Nephron (organoid): ENCODE data around the gene HOXA3.
A peak's percentile ranks its signal among the peaks of the same experiment; 100 is the strongest.

Experiments
- H3K27ac Mint-ChIP-seq, 3 experiments: 2 replicates each; pipeline ENCODE4 v1.8.0; 2020; ENCODE audit warnings: mixed read lengths in 3 of 3, mild to moderate bottlenecking in 2 of 3, moderate library complexity in 1 of 3
- H3K27me3 Mint-ChIP-seq: 2 replicates; pipeline ENCODE4 v1.8.0; 2021; ENCODE audit warnings: low read depth, mild to moderate bottlenecking, moderate library complexity, mixed read lengths
- H3K36me3 Mint-ChIP-seq: 2 replicates; pipeline ENCODE4 v1.8.0; 2020; ENCODE audit warnings: low read depth, mixed read lengths
- H3K4me1 Mint-ChIP-seq: 2 replicates; pipeline ENCODE4 v1.8.0; 2020; ENCODE audit warnings: mixed read lengths
- H3K4me3 Mint-ChIP-seq, 3 experiments: 2 replicates each; pipeline ENCODE4 v1.8.0; 2020; ENCODE audit warnings: mild to moderate bottlenecking in 3 of 3, mixed read lengths in 3 of 3, moderate library complexity in 2 of 3
- H3K9me3 Mint-ChIP-seq: 2 replicates; pipeline ENCODE4 v1.8.0; 2020; ENCODE audit warnings: mixed read lengths
- TF ChIP-seq, protein P1 (sequence below), 3 experiments: fragments of 200-600 bp; sonication (generic); IDR thresholded peaks; one replicate each; pipeline ENCODE4 v1.5.0; 2021; ENCODE audit warnings: antibody characterized with exemption in 3 of 3; ENCODE audit not compliant: unreplicated experiment in 3 of 3

HOXA3 gene

DNA sequence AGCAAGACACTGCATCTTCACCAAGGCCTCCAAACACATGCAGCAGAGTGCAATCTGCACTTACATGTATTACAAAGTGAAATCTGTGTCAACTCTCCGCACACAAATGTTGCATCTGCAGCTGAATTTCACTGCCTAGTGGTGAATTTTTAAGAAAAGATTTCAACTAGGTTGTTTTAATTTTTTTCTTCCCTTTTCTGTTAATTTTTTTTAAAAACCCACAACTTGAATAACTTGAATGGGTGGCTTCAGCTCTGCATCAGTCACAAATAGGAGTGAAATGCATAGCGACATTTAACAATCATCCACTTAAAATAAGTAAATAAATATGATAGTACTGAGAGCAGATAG, 41.6 kb upstream of the HOXA3 start:
- Mint-ChIP-seq H3K4me3 (peak overlapping the region in 2 of 3 experiments; percentile 56 to 57), H3K27me3 (peaks cover 100% of the 10 kb centered on the region), H3K4me1 (peaks cover 22% of the 10 kb centered on the region), H3K9me3 (no peaks in the 10 kb centered on the region), H3K36me3 (no peaks in the 10 kb centered on the region), H3K27ac (peak overlapping the region in 1 of 3 experiments; percentile 40)
- TF ChIP-seq, protein P1, sequence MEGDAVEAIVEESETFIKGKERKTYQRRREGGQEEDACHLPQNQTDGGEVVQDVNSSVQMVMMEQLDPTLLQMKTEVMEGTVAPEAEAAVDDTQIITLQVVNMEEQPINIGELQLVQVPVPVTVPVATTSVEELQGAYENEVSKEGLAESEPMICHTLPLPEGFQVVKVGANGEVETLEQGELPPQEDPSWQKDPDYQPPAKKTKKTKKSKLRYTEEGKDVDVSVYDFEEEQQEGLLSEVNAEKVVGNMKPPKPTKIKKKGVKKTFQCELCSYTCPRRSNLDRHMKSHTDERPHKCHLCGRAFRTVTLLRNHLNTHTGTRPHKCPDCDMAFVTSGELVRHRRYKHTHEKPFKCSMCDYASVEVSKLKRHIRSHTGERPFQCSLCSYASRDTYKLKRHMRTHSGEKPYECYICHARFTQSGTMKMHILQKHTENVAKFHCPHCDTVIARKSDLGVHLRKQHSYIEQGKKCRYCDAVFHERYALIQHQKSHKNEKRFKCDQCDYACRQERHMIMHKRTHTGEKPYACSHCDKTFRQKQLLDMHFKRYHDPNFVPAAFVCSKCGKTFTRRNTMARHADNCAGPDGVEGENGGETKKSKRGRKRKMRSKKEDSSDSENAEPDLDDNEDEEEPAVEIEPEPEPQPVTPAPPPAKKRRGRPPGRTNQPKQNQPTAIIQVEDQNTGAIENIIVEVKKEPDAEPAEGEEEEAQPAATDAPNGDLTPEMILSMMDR (IDR thresholded peaks at IDR 0.05; ENCODE audit: unreplicated experiment in 3 of 3) = no peak

DNA sequence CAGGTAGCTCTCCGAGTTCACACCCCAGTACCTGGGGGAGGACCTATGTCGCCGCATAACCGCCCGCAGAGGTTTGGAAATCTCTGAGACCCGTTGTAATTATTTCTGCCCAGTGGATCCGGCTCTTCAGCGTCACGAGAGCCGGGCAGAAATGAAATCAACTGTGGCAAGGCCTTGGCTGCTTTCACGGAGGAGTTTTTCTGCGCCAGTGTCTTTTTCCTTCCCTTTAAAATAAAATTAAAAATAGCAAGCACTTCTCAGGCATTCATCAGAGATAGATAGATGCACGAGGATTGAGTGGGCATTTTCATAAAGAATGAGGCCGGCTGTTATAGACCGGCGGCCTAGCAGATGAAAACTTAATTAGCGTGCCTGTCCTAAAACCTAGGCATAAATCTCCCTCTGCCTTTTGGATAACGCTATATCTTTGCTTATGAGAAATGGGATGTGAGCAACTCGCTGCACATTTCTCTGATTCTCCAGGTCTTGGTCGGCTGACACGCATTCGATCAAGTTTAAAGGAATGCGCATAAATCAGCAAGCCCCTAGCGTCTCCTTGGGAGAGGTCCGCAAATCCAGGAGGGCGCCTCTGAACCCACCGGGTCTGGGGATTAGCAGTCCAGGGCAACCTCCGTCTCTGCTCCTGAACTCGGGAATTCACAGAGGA, 41.1 kb upstream of the HOXA3 start:
- Mint-ChIP-seq H3K27me3 (peaks cover 100% of the 10 kb centered on the region), H3K4me1 (peaks cover 26% of the 10 kb centered on the region), H3K4me3 (peak overlapping the region; percentile 31 to 57 (median 56)), H3K9me3 (no peaks in the 10 kb centered on the region), H3K36me3 (no peaks in the 10 kb centered on the region), H3K27ac (peak overlapping the region in 1 of 3 experiments; percentile 40)
- TF ChIP-seq, protein P1 (IDR thresholded peaks at IDR 0.05; ENCODE audit: unreplicated experiment in 3 of 3) = no peak

DNA sequence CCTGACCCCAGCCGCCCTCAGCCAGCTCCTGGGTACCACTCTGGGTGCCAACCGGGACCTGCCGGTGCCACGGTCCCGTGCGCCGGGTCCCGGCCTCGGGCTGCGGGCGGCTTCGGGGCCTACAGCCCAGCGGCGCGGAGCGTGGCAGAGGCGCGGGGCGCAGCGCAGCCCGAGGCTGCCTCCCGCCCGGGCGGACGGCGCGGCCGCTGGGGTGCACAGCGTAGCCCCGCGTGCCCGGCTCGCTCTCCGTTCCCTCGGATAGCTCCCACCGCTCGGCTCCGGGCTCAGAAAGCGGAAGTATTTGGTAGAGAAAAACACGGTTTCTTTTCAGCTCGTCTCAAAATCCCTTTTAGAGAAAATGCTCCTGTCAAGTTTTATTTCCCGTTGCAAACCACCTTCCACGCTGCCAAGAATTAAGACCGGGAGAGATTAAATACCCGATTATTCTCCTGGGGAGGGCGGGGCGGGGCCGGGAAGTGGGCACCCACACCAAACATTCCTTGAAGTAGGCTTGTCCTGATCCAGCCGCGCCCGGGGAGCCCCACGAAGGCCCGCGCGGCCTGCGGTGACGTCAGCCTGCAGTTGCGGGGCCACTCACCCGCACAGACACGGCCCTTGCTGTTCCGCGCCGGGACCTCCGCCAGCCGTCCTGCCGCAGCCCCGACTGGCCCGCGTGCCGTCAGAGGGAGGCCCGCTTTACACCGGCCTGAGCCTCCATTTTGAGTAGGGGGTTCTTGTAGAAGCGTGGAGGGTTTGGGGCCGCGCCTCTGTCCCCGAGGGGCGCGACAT, 40.4 kb upstream of the HOXA3 start:
- peak overlapping the region; percentile 56 to 79 (median 69) for H3K4me3 Mint-ChIP-seq
- H3K4me1 Mint-ChIP-seq = peaks cover 33% of the 10 kb centered on the region
- H3K36me3 Mint-ChIP-seq = no peaks in the 10 kb centered on the region
- H3K9me3 Mint-ChIP-seq = no peaks in the 10 kb centered on the region
- H3K27me3 Mint-ChIP-seq = peaks cover 100% of the 10 kb centered on the region
- TF ChIP-seq, protein P1 (IDR thresholded peaks at IDR 0.05; ENCODE audit: unreplicated experiment in 3 of 3) = no peak
- no peak overlapping the region for H3K27ac Mint-ChIP-seq

DNA sequence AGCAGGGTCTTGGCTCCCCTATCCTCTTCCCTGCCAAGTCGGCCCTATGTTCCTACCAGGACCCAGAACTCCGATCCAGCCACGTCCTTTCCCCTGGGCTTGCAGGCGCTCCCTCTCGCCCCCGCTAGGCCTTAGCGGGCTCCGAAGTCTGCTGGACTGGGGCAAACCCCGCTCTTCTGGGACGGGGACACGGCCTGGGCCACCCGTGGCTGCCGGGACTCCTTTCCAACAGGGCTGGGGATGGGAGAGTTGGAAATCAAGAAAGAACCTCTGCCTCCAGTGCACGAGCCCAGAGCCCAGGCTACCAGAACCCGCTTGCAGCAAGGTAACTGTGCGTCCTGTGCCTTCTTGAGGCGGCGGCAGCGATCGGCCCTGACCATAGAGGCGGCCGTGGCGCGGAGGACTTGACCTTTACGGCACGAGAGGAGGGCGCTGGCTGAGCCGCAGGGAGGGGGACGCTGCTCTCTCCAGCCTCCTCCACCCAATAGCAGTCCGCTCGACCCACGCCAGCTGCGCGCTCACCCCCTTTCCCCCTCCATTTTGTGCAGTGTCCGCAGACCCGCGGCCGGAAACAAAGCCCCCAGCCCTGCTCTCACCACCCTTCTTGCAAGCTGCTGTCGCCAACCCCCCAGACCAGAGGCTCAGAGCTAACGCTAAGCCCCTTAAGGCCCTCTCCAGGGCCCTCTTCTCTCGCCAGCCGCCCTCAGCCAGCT, 39.6 kb upstream of the HOXA3 start:
- peaks cover 34% of the 10 kb centered on the region for H3K4me1 Mint-ChIP-seq
- no peaks in the 10 kb centered on the region for H3K9me3 Mint-ChIP-seq
- H3K27me3 Mint-ChIP-seq = peaks cover 100% of the 10 kb centered on the region
- H3K27ac Mint-ChIP-seq = peak overlapping the region in 1 of 3 experiments; percentile 44
- TF ChIP-seq, protein P1 (IDR thresholded peaks at IDR 0.05; ENCODE audit: unreplicated experiment in 3 of 3) = no peak
- no peaks in the 10 kb centered on the region for H3K36me3 Mint-ChIP-seq
- H3K4me3 Mint-ChIP-seq = peak overlapping the region; percentile 62 to 79 (median 71)

DNA sequence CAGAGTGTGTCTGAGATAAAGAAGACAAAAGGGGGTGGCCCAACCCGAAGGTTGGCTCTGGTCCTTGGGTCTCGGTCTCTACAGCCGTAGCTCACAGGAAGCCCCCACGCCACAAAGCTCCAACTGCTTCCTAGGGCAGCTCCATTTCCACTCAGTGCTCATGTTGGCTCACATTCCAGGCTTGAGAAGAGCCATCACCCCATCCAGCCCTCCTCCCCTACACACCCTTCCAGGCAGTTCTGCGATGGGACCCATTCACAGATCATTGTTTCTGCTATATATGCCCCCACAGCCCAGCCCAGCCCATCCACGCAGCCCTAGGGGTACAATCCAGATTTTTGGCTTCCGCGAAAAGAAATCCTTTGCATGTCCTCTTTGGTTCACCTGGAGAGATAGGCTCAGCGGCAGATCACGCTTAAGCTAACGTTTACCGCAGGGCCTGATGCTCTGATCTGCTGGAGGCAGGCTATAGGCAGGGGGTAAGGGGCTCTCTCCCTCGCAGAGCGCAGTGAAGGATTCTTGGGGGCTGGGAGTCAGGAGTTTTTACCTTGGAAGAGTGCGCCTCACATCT, 38.9 kb upstream of the HOXA3 start:
- no peaks in the 10 kb centered on the region for H3K36me3 Mint-ChIP-seq
- H3K27me3 Mint-ChIP-seq = peaks cover 100% of the 10 kb centered on the region
- no peaks in the 10 kb centered on the region for H3K9me3 Mint-ChIP-seq
- H3K4me3 Mint-ChIP-seq = peak overlapping the region; percentile 45 to 59 (median 53)
- peaks cover 34% of the 10 kb centered on the region for H3K4me1 Mint-ChIP-seq
- no peak overlapping the region for H3K27ac Mint-ChIP-seq
- TF ChIP-seq, protein P1 (IDR thresholded peaks at IDR 0.05; ENCODE audit: unreplicated experiment in 3 of 3) = no peak
